Measurements from ENCODE around the gene GNL3.
A peak's percentile ranks its signal among the peaks of the same experiment; 100 is the strongest.
"Not testable (repeated sequence)": the region's sequence is repeated elsewhere in the genome, so short reads cannot be mapped to it uniquely, and the experiment has no call there.

The GNL3 gene

GRCh38 chr3:52685709-52686691 is at the start of gene GNL3, which contains the start of gene PBRM1:
GNL3 (plus strand) TSS chr3:52686032; CDS start chr3:52686093, 61 bp downstream.
PBRM1 (minus strand) TSS chr3:52685913.
- DNase-seq, result peak; percentile 96

GRCh38 chr3:52636673-52637072 is 49.2 kb upstream of the GNL3 start:
- DNase-seq, result no peak

GRCh38 chr3:52645549-52645948 is 40.3 kb upstream of the GNL3 start:
- DNase-seq, result no peak

GRCh38 chr3:52649461-52650210 is 36.2 kb upstream of the GNL3 start:
- no peak for DNase-seq

GRCh38 chr3:52650439-52650838 is 35.4 kb upstream of the GNL3 start:
- DNase-seq, result no peak

GRCh38 chr3:52651592-52651991 is 34.2 kb upstream of the GNL3 start:
- DNase-seq, result no peak

- no peak for DNase-seq
These were observed 29.9 kb upstream of the GNL3 start for GRCh38 chr3:52655895-52656294.

- no peak for DNase-seq
These were observed 25.8 kb upstream of the GNL3 start for GRCh38 chr3:52660046-52660445.

- no peak for DNase-seq
These were observed 22.7 kb upstream of the GNL3 start for GRCh38 chr3:52663098-52663497.

GRCh38 chr3:52670621-52671521 is 15.0 kb upstream of the GNL3 start:
- no peak for DNase-seq

GRCh38 chr3:52671676-52672075 is 14.2 kb upstream of the GNL3 start:
- DNase-seq, result no peak

- not testable (repeated sequence) for DNase-seq
These were observed 9.6 kb upstream of the GNL3 start for GRCh38 chr3:52676201-52676600.

- no peak for DNase-seq
These were observed 7.3 kb upstream of the GNL3 start for GRCh38 chr3:52678265-52679198.

GRCh38 chr3:52679199-52679538 is 6.7 kb upstream of the GNL3 start:
- no peak for DNase-seq

GRCh38 chr3:52679811-52680210 is 6.0 kb upstream of the GNL3 start:
- no peak for DNase-seq

- DNase-seq, result no peak
These were observed 4.2 kb upstream of the GNL3 start for GRCh38 chr3:52681596-52681995.

GRCh38 chr3:52682016-52682415 is 3.8 kb upstream of the GNL3 start:
- DNase-seq, result no peak

- DNase-seq, result no peak
These were observed 2.2 kb upstream of the GNL3 start for GRCh38 chr3:52683611-52684010.

GRCh38 chr3:52684184-52684583 is 1.6 kb upstream of the GNL3 start:
- DNase-seq, result no peak

GRCh38 chr3:52685285-52685708 is 535 bp upstream of the GNL3 start:
- no peak for DNase-seq

GRCh38 chr3:52688266-52688665 is 2.4 kb downstream of the GNL3 start:
- DNase-seq, result no peak

- DNase-seq, result no peak
These were observed 3.3 kb downstream of the GNL3 start for GRCh38 chr3:52689151-52689550.

All from right hindlimb (tissue), 1 donor.